ENCODE data around the gene RNU7-1. TPM values are rescaled to one million over a fixed set of nuclear protein-coding genes. Genes with fewer than 3 reads are reported as not detected.

Gene RNU7-1
- total RNA-seq, 1 experiment from 2014 or later = not detected

DNA sequence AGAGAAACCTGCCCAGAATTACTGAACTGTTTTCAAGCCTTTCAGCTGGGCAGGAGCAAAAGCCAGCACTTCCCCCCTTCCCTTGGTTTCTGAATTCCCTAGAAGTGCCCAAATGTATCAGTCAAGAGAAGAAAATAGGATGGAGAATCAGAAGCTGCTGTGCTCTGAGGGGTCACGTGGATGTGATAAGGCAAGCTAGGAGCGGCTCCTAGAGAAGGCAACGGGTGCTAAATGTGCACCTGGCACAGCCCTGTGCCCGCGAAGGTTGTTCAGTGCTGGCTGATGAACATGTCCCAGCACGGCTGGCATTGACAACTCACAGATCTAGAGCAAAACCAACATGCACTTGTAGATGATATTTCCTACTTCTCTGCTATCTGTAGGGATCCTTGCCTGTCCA is 35.4 kb downstream of the RNU7-1 start:
- Mint-ChIP-seq H3K27me3 (ENCODE audit: unreplicated experiment) (no peaks in the 10 kb centered on the region), H3K36me3 (ENCODE audit: insufficient read depth, unreplicated experiment) (peaks cover 52% of the 10 kb centered on the region), H3K9me3 (ENCODE audit: low read depth, unreplicated experiment) (no peaks in the 10 kb centered on the region), H3K4me3 (ENCODE audit: low read depth, unreplicated experiment) (no peak overlapping the region), H3K4me1 (ENCODE audit: low read depth, unreplicated experiment) (no peaks in the 10 kb centered on the region), H3K27ac (ENCODE audit: unreplicated experiment) (no peak overlapping the region)
- TF ChIP-seq, protein P1, sequence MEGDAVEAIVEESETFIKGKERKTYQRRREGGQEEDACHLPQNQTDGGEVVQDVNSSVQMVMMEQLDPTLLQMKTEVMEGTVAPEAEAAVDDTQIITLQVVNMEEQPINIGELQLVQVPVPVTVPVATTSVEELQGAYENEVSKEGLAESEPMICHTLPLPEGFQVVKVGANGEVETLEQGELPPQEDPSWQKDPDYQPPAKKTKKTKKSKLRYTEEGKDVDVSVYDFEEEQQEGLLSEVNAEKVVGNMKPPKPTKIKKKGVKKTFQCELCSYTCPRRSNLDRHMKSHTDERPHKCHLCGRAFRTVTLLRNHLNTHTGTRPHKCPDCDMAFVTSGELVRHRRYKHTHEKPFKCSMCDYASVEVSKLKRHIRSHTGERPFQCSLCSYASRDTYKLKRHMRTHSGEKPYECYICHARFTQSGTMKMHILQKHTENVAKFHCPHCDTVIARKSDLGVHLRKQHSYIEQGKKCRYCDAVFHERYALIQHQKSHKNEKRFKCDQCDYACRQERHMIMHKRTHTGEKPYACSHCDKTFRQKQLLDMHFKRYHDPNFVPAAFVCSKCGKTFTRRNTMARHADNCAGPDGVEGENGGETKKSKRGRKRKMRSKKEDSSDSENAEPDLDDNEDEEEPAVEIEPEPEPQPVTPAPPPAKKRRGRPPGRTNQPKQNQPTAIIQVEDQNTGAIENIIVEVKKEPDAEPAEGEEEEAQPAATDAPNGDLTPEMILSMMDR (IDR thresholded peaks at IDR 0.05; ENCODE audit: unreplicated experiment) = no peak
- no peak for DNase-seq
- CTCF ChIA-PET = no interaction called here
- intact Hi-C loops (cut with micrococcal nuclease; ENCODE audit: unreplicated experiment) = no loop called here
- no TSS peak for BruUV-seq (replicated peaks)

DNA sequence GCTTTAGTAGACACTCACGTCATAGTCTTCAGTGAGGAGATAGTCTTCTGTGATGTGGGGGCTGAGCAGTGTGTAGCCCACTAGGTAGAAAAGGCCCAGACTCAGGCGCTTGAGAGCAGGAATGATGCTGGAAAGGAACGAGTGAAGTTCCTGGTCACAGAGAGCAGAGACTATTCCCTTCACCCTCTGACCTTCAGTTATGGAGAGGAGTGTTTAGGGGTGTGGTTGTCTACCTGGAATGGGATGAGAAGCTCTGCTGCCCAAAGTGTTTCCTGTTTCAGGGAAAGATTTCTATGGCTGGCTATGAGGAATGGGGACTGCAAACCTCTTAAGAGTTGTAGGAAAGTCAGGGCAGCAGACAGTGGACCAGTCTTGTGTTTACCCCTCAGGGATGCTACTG is 35.8 kb downstream of the RNU7-1 start:
- peaks cover 50% of the 10 kb centered on the region for H3K36me3 Mint-ChIP-seq (ENCODE audit: insufficient read depth, unreplicated experiment)
- TF ChIP-seq, protein P1 (IDR thresholded peaks at IDR 0.05; ENCODE audit: unreplicated experiment) = no peak
- H3K4me3 Mint-ChIP-seq (ENCODE audit: low read depth, unreplicated experiment) = no peak overlapping the region

DNA sequence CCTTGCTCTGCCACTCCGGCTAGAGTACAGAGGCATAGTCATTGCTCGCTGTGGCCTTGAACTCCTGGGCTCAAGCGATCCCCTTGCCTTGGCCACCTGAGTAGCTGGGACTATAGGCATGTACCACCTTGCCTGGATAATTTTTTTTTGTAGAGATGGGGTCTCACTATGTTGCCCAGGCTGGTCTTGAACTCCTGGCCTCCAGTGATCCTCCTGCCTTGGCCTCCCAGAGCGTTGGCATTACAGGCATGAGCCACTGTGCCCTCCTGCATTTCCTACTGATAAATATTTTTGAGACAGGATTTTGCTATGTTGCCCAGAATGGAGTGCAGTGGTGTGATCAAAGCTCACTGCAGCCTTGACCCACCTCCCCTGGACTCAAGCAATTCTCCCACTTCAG is 36.5 kb downstream of the RNU7-1 start:
- intact Hi-C loops (cut with micrococcal nuclease; ENCODE audit: unreplicated experiment) = no loop called here
- no TSS peak for BruUV-seq (replicated peaks)
- CTCF ChIA-PET = interaction anchor here (0.7 kb wide), 1 partner anchor 100 kb away, joined by 5 read pairs; no protein-coding TSS in a partner anchor
- H3K36me3 Mint-ChIP-seq (ENCODE audit: insufficient read depth, unreplicated experiment) = peaks cover 50% of the 10 kb centered on the region
- DNase-seq = no peak
- H3K4me1 Mint-ChIP-seq (ENCODE audit: low read depth, unreplicated experiment) = no peaks in the 10 kb centered on the region
- no peak overlapping the region for H3K4me3 Mint-ChIP-seq (ENCODE audit: low read depth, unreplicated experiment)
- TF ChIP-seq, protein P1 (IDR thresholded peaks at IDR 0.05; ENCODE audit: unreplicated experiment) = no peak
- no peak overlapping the region for H3K27ac Mint-ChIP-seq (ENCODE audit: unreplicated experiment)
- no peaks in the 10 kb centered on the region for H3K27me3 Mint-ChIP-seq (ENCODE audit: unreplicated experiment)
- H3K9me3 Mint-ChIP-seq (ENCODE audit: low read depth, unreplicated experiment) = no peaks in the 10 kb centered on the region

More for the DNA sequence above, 35.8 kb downstream of the RNU7-1 start:
- H3K27me3 Mint-ChIP-seq (ENCODE audit: unreplicated experiment) = no peaks in the 10 kb centered on the region
- no peaks in the 10 kb centered on the region for H3K4me1 Mint-ChIP-seq (ENCODE audit: low read depth, unreplicated experiment)
- no peak for DNase-seq
- H3K9me3 Mint-ChIP-seq (ENCODE audit: low read depth, unreplicated experiment) = no peaks in the 10 kb centered on the region
- CTCF ChIA-PET = no interaction called here
- intact Hi-C loops (cut with micrococcal nuclease; ENCODE audit: unreplicated experiment) = no loop called here
- BruUV-seq (replicated peaks) = no TSS peak
- H3K27ac Mint-ChIP-seq (ENCODE audit: unreplicated experiment) = no peak overlapping the region

DNA sequence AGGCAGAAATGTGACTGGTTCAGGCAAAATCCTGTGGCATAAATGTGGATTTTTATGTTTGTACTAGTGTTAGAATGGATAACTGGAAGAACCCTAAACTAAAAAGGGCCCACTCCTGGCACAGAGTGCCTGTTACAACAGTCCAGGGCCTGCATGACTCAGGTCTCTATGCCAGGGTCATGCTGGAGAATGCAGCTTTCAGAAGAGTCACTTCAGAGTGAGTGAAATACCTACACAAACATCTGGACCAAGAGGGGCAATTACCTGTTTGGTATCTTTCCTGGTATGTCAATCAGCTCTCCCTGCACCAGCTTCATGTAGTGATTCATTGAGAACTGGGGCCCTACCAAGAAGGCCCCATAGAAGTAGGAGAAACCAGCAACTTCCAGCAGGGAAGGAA is 37.1 kb downstream of the RNU7-1 start:
- no peaks in the 10 kb centered on the region for H3K9me3 Mint-ChIP-seq (ENCODE audit: low read depth, unreplicated experiment)
- TF ChIP-seq, protein P1 (IDR thresholded peaks at IDR 0.05; ENCODE audit: unreplicated experiment) = no peak
- DNase-seq = no peak
- H3K36me3 Mint-ChIP-seq (ENCODE audit: insufficient read depth, unreplicated experiment) = peaks cover 50% of the 10 kb centered on the region
- CTCF ChIA-PET = no interaction called here
- no peak overlapping the region for H3K27ac Mint-ChIP-seq (ENCODE audit: unreplicated experiment)
- H3K4me1 Mint-ChIP-seq (ENCODE audit: low read depth, unreplicated experiment) = no peaks in the 10 kb centered on the region
- no peak overlapping the region for H3K4me3 Mint-ChIP-seq (ENCODE audit: low read depth, unreplicated experiment)
- no TSS peak for BruUV-seq (replicated peaks)
- no peaks in the 10 kb centered on the region for H3K27me3 Mint-ChIP-seq (ENCODE audit: unreplicated experiment)
- intact Hi-C loops (cut with micrococcal nuclease; ENCODE audit: unreplicated experiment) = no loop called here

Data from Calu3 (cell line).